ENCODE results near the gene TNS3.

TNS3 gene

DNA sequence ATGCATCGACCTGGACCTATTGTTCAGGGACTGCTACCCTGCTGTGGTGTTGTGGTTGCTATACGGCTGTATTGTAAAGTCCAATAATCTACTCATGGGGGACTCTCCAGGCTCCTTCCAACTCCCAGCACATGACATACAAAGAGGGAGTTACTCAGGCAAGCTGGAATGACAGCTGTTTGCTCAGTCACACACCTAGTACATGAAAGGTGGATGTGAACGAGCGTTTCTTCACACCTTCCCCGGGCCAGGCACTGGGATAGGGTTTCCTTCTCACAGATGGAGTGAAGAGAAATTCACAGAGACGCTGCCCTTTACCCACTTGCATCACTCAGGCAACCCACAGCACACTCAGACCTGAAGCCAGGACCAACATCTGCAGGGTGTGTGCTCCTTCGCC, 215.7 kb downstream of the TNS3 start:
- no peak for DNase-seq (ENCODE audit: extremely low read depth, low read depth)
- TF ChIP-seq, protein P1, sequence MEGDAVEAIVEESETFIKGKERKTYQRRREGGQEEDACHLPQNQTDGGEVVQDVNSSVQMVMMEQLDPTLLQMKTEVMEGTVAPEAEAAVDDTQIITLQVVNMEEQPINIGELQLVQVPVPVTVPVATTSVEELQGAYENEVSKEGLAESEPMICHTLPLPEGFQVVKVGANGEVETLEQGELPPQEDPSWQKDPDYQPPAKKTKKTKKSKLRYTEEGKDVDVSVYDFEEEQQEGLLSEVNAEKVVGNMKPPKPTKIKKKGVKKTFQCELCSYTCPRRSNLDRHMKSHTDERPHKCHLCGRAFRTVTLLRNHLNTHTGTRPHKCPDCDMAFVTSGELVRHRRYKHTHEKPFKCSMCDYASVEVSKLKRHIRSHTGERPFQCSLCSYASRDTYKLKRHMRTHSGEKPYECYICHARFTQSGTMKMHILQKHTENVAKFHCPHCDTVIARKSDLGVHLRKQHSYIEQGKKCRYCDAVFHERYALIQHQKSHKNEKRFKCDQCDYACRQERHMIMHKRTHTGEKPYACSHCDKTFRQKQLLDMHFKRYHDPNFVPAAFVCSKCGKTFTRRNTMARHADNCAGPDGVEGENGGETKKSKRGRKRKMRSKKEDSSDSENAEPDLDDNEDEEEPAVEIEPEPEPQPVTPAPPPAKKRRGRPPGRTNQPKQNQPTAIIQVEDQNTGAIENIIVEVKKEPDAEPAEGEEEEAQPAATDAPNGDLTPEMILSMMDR (IDR thresholded peaks at IDR 0.05; ENCODE audit: low read depth, low read length), result no peak

DNA sequence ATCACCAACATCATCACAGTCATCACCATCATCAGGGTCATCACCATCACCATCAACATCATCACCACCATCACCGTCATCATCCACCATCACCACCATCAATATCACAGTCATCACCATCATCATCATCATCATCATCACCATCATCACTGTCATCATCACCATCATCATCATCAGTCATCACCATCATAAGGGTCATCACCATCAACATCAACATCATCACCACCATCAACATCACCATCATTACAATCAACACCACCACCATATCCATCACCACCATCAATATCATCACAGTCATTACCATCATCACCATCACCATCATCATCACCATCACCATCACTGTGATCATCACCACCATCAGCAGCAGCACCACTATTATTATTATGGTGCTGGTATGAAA, 218.9 kb downstream of the TNS3 start:
- TF ChIP-seq, protein P1 (IDR thresholded peaks at IDR 0.05; ENCODE audit: low read depth, low read length), result no peak
- no peak for DNase-seq (ENCODE audit: extremely low read depth, low read depth)

DNA sequence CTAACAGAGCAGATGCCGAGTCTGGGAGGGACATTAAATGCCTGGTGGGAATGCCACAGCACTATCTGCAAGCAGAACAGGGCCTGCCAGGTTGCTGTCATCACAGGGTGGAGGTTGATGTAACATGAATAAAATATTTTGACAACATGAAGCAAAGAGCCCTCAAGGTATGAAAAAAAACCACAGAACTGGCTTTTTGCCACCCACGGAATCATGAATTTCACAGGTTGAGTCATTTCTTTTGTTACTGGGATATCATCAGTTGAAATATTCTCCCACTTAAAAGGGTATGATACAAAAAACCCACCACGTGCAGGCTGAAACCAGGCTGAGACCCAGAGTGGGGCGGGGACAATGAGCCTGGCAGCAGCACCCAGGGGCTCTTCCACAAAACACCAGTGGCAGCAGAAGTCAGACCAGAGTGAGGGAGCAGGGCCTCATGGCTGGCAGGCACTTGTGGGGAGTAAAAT, 220.1 kb downstream of the TNS3 start:
- peak; percentile 60 for DNase-seq (ENCODE audit: extremely low read depth, low read depth)
- TF ChIP-seq, protein P1 (IDR thresholded peaks at IDR 0.05; ENCODE audit: low read depth, low read length), result no peak

DNA sequence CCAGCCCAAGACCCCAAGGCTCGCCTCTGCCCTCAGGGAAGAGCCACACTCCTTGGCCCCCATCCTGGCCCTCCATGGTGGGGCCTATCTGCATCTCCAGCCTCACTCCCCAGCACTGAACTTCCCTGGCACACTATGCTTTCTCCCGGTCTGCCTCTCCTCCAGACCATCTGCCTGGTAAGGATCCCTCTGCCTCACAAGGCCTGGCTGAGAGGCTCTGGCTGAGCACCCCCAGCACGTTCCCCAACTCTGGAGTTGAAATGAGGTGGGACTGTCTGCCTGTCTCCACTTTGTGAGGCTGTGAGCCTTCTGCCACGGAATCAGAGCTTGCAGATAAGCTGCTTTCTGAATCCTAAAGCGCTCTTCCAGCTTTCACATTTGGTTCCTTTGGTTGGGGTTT, 220.7 kb downstream of the TNS3 start:
- TF ChIP-seq, protein P1 (IDR thresholded peaks at IDR 0.05; ENCODE audit: low read depth, low read length), result no peak
- DNase-seq (ENCODE audit: extremely low read depth, low read depth), result no peak

DNA sequence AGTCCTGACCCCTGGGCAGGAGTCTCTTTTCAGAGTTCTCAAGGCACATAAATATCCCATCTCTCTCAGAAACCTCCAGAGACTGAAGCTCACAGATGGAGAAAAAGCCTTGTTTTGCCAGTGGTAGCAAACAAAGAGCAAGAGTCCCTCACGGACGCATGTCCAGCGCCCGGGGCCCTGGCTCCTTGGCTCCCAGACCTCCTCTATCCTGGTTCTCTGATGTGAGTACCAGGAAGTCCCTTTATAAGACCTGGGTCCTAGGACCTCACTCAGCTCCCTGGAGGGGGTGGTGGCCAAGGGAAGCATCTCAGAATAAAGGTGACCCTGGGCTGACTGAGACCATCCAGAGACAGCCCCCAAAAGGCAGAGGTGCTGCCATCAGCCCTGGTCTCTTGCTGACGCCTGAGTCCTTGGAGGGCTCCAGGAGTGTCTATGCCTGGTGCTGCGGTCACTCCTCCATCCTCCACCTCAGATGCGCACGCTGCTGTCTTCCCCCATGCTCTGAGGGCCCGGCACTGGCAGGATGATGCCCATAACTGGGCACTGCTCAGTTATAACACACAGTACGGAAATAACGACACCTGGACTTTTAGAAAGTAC, 221.5 kb downstream of the TNS3 start:
- TF ChIP-seq, protein P1 (IDR thresholded peaks at IDR 0.05; ENCODE audit: low read depth, low read length), result no peak
- DNase-seq (ENCODE audit: extremely low read depth, low read depth), result no peak

DNA sequence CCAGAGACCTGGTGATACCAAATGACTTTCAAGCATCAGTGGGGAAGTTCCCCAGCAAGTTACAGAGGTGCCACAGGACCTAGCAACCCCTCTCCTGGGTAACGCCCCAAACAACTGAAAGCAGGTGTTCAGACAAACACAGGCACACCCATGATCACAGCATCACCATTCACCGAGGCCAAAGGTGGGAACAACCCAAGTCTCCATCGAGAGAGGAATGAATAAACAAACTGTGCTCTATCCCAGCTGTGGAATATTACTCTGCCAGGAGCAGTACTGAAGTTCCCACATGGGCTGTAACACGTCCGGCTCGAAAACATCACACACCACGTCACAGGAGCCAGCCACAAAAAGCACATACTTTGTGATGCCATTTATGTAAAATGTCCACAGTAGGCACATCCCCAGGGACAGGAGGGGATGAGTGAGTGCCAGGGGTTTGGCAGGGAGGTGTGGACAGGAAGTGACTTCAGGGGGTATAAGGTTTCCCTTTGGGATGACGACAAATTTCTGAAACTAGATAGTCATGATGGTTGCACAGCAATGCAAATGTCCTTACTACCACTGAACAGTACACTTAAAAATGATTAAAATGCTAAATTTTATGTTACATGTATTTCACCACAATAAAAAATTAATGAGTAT, 222.8 kb downstream of the TNS3 start:
- TF ChIP-seq, protein P1 (IDR thresholded peaks at IDR 0.05; ENCODE audit: low read depth, low read length), result no peak
- DNase-seq (ENCODE audit: extremely low read depth, low read depth), result no peak

GRCh38 chr7:47358357-47358756, 223.6 kb downstream of the TNS3 start:
- TF ChIP-seq, protein P1 (IDR thresholded peaks at IDR 0.05; ENCODE audit: low read depth, low read length), result no peak
- no peak for DNase-seq (ENCODE audit: extremely low read depth, low read depth)

Measured in AG09319 (cell line).